ENCODE measurements around the gene SNX2.

DNA sequence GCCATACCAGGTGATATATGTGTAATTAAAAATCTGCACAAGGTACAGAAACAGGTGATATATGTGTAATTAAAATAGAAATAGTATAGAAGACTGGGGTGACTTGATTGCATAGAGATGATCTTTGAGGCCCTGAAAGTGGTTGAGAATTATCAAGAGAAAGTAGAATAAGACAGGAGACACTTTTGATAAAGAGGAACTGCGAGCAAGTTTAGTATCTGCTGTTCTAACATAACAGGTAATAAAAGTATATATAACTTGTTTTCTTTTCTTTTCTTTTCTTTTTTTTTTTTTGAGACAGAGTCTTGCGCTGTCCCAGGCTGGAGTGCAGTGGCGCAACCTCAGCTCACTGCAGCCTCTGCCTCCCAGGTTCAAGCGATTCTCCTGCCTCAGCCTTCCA is 5.4 kb downstream of the SNX2 start:
- TF ChIP-seq EP300 (IDR thresholded peaks at IDR 0.05; ENCODE audit: borderline replicate concordance) (no peak), TAF1 (IDR thresholded peaks at IDR 0.05; ENCODE audit: low read depth) (no peak), CEBPB (IDR thresholded peaks at IDR 0.05) (no peak), NFIC (IDR thresholded peaks at IDR 0.05) (no peak), RAD21 (IDR thresholded peaks at IDR 0.05; ENCODE audit: low read depth) (no peak), TCF12 (IDR thresholded peaks at IDR 0.05; ENCODE audit: low read depth) (no peak), CREB1 (IDR thresholded peaks at IDR 0.05; ENCODE audit: low read depth) (no peak), TEAD4 (IDR thresholded peaks at IDR 0.05) (no peak), EGR1 (IDR thresholded peaks at IDR 0.05) (no peak), YY1 (IDR thresholded peaks at IDR 0.05; ENCODE audit: low read depth) (no peak), FOXM1 (IDR thresholded peaks at IDR 0.05; ENCODE audit: borderline replicate concordance, low read depth) (no peak)
- TF ChIP-seq, protein P1, sequence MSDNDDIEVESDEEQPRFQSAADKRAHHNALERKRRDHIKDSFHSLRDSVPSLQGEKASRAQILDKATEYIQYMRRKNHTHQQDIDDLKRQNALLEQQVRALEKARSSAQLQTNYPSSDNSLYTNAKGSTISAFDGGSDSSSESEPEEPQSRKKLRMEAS (IDR thresholded peaks at IDR 0.05), result no peak
- TF ChIP-seq, protein P2, sequence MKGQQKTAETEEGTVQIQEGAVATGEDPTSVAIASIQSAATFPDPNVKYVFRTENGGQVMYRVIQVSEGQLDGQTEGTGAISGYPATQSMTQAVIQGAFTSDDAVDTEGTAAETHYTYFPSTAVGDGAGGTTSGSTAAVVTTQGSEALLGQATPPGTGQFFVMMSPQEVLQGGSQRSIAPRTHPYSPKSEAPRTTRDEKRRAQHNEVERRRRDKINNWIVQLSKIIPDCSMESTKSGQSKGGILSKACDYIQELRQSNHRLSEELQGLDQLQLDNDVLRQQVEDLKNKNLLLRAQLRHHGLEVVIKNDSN (IDR thresholded peaks at IDR 0.05), result no peak
- TF ChIP-seq, protein P3, sequence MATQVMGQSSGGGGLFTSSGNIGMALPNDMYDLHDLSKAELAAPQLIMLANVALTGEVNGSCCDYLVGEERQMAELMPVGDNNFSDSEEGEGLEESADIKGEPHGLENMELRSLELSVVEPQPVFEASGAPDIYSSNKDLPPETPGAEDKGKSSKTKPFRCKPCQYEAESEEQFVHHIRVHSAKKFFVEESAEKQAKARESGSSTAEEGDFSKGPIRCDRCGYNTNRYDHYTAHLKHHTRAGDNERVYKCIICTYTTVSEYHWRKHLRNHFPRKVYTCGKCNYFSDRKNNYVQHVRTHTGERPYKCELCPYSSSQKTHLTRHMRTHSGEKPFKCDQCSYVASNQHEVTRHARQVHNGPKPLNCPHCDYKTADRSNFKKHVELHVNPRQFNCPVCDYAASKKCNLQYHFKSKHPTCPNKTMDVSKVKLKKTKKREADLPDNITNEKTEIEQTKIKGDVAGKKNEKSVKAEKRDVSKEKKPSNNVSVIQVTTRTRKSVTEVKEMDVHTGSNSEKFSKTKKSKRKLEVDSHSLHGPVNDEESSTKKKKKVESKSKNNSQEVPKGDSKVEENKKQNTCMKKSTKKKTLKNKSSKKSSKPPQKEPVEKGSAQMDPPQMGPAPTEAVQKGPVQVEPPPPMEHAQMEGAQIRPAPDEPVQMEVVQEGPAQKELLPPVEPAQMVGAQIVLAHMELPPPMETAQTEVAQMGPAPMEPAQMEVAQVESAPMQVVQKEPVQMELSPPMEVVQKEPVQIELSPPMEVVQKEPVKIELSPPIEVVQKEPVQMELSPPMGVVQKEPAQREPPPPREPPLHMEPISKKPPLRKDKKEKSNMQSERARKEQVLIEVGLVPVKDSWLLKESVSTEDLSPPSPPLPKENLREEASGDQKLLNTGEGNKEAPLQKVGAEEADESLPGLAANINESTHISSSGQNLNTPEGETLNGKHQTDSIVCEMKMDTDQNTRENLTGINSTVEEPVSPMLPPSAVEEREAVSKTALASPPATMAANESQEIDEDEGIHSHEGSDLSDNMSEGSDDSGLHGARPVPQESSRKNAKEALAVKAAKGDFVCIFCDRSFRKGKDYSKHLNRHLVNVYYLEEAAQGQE (IDR thresholded peaks at IDR 0.05; ENCODE audit: low read depth), result no peak

Measured in Ishikawa (cell line).